Measurements from ENCODE around the gene COL12A1. TPM values are rescaled to one million over a fixed set of nuclear protein-coding genes. Genes with fewer than 3 reads are reported as not detected.

Gene COL12A1
- total and polyA plus RNA-seq, 2 of the 13 experiments (the other 11 are each of a cell fraction or from before 2014, with no cell fraction given): 0.02 TPM; not detected in 1

DNA sequence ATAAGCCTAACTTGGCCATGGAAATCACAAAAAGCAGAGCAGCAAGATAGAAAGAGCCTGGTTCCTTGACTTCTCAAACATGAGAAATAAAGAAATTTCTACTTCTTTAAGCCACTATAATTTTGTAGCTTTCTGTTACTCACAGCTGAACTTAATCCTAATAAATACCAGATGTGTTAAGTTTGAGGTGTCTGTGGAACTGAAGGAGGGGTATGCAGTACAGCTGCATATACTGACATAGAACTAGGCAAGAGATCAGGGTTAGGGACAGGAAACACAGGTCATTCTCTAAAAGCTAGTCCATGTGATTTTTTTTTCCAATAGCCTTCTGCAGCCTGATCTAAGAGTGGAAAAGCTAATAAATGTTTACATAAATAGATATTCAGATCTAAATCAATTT, 123.9 kb downstream of the COL12A1 start:
- POLR2A ChIA-PET: no interaction called here
- no peak overlapping the region for H3K27ac ChIP-seq (ENCODE audit: extremely low read length, insufficient read depth, low read length)
- H4K20me1 ChIP-seq (ENCODE audit: insufficient read depth, low read length): no peaks in the 10 kb centered on the region
- intact Hi-C loops (cut with micrococcal nuclease; ENCODE audit: unreplicated experiment): no loop called here
- TF ChIP-seq THAP11 (CRISPR knock-in tag; IDR thresholded peaks at IDR 0.05) (no peak), SMAD9 (CRISPR knock-in tag; IDR thresholded peaks at IDR 0.05) (no peak), PAWR (CRISPR knock-in tag; IDR thresholded peaks at IDR 0.05; ENCODE audit: borderline replicate concordance) (no peak)
- FAIRE-seq: no peak
- H3K36me3 ChIP-seq (replicated peaks in 1 of 2; ENCODE audit: control insufficient read depth in 1 of 2, insufficient read depth in 2 of 2, low read length in 2 of 2): no peaks in the 10 kb centered on the region
- no peak for DNase-seq (ENCODE audit: low spot score)
- H3K79me2 ChIP-seq (ENCODE audit: insufficient read depth, low read length): no peaks in the 10 kb centered on the region
- H3K9ac ChIP-seq (ENCODE audit: insufficient read depth, low read depth, low read length): no peak overlapping the region
- in situ Hi-C loops (cut with HindIII; ENCODE audit: extremely low pct_ligation_motif_present, low pct_unique_long_range_greater_than_20kb): no loop called here
- CTCF ChIA-PET (ENCODE audit: low intra/inter-chr PET ratio, low total read pairs): no interaction called here
- no peak overlapping the region for H3K4me3 ChIP-seq (replicated peaks in 1 of 3; ENCODE audit: insufficient read depth in 1 of 3, low read depth in 2 of 3, low read length in 3 of 3)
- H3K4me2 ChIP-seq (ENCODE audit: low read depth, low read length): no peak overlapping the region
- peaks cover 1 to 10% of the 10 kb centered on the region in 2 experiments; a peak in 3 of 5 replicates for H3K27me3 ChIP-seq (ENCODE audit: control insufficient read depth in 1 of 2, insufficient read depth in 2 of 2, low read length in 2 of 2)
- no peaks in the 10 kb centered on the region for H3K9me3 ChIP-seq (ENCODE audit: low read length)
- peaks cover 11% of the 10 kb centered on the region; the same call in 1 of the 2 replicates for H3K4me1 ChIP-seq (ENCODE audit: insufficient read depth, low read length)
- no TSS peak for BruUV-seq (replicated peaks)
- ATAC-seq: no peak
- no peak overlapping the region for H2AFZ ChIP-seq (ENCODE audit: low read length)

- BruUV-seq (replicated peaks): no TSS peak
- intact Hi-C loops (cut with micrococcal nuclease; ENCODE audit: unreplicated experiment): no loop called here
- 0% methylated on average over 2 of the region's 2 CpGs for WGBS (ENCODE audit: low lambda C conversion rate)
- TF ChIP-seq EHMT2 (IDR thresholded peaks at IDR 0.05; ENCODE audit: borderline replicate concordance, low read depth, low read length) (no peak), ZNF83 (CRISPR knock-in tag; IDR thresholded peaks at IDR 0.05; ENCODE audit: borderline replicate concordance) (no peak), CREB1 (IDR thresholded peaks at IDR 0.05) (no peak), CREB1 (CRISPR knock-in tag; IDR thresholded peaks at IDR 0.05) (no peak), DR1 (CRISPR knock-in tag; IDR thresholded peaks at IDR 0.05) (no peak), ZIK1 (CRISPR knock-in tag; IDR thresholded peaks at IDR 0.05; ENCODE audit: borderline replicate concordance, low read depth) (no peak), POLR2G (IDR thresholded peaks at IDR 0.05; ENCODE audit: low read depth, low read length) (no peak), ZNF713 (CRISPR knock-in tag; IDR thresholded peaks at IDR 0.05) (no peak)
- TF ChIP-seq, protein P1, sequence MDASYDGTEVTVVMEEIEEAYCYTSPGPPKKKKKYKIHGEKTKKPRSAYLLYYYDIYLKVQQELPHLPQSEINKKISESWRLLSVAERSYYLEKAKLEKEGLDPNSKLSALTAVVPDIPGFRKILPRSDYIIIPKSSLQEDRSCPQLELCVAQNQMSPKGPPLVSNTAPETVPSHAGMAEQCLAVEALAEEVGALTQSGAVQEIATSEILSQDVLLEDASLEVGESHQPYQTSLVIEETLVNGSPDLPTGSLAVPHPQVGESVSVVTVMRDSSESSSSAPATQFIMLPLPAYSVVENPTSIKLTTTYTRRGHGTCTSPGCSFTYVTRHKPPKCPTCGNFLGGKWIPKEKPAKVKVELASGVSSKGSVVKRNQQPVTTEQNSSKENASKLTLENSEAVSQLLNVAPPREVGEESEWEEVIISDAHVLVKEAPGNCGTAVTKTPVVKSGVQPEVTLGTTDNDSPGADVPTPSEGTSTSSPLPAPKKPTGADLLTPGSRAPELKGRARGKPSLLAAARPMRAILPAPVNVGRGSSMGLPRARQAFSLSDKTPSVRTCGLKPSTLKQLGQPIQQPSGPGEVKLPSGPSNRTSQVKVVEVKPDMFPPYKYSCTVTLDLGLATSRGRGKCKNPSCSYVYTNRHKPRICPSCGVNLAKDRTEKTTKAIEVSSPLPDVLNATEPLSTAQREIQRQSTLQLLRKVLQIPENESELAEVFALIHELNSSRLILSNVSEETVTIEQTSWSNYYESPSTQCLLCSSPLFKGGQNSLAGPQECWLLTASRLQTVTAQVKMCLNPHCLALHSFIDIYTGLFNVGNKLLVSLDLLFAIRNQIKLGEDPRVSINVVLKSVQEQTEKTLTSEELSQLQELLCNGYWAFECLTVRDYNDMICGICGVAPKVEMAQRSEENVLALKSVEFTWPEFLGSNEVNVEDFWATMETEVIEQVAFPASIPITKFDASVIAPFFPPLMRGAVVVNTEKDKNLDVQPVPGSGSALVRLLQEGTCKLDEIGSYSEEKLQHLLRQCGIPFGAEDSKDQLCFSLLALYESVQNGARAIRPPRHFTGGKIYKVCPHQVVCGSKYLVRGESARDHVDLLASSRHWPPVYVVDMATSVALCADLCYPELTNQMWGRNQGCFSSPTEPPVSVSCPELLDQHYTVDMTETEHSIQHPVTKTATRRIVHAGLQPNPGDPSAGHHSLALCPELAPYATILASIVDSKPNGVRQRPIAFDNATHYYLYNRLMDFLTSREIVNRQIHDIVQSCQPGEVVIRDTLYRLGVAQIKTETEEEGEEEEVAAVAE (CRISPR knock-in tag; IDR thresholded peaks at IDR 0.05; ENCODE audit: borderline replicate concordance): no peak
- TF ChIP-seq, protein P2, sequence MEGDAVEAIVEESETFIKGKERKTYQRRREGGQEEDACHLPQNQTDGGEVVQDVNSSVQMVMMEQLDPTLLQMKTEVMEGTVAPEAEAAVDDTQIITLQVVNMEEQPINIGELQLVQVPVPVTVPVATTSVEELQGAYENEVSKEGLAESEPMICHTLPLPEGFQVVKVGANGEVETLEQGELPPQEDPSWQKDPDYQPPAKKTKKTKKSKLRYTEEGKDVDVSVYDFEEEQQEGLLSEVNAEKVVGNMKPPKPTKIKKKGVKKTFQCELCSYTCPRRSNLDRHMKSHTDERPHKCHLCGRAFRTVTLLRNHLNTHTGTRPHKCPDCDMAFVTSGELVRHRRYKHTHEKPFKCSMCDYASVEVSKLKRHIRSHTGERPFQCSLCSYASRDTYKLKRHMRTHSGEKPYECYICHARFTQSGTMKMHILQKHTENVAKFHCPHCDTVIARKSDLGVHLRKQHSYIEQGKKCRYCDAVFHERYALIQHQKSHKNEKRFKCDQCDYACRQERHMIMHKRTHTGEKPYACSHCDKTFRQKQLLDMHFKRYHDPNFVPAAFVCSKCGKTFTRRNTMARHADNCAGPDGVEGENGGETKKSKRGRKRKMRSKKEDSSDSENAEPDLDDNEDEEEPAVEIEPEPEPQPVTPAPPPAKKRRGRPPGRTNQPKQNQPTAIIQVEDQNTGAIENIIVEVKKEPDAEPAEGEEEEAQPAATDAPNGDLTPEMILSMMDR (CRISPR knock-in tag; IDR thresholded peaks at IDR 0.05): no peak
Observed at GRCh38 chr6:75081047-75081446, 124.8 kb downstream of the COL12A1 start.

More at GRCh38 chr6:75081047-75081446, 124.8 kb downstream of the COL12A1 start:
- Histone ChIP-seq H3K27ac (ENCODE audit: extremely low read length, insufficient read depth, low read length) (no peak overlapping the region), H3K9ac (ENCODE audit: insufficient read depth, low read depth, low read length) (no peak overlapping the region), H3K4me1 (ENCODE audit: insufficient read depth, low read length) (peaks cover 11% of the 10 kb centered on the region; the same call in 1 of the 2 replicates), H3K36me3 (replicated peaks in 1 of 2; ENCODE audit: control insufficient read depth in 1 of 2, insufficient read depth in 2 of 2, low read length in 2 of 2) (no peaks in the 10 kb centered on the region), H3K4me3 (replicated peaks in 1 of 3; ENCODE audit: insufficient read depth in 1 of 3, low read depth in 2 of 3, low read length in 3 of 3) (no peak overlapping the region), H3K4me2 (ENCODE audit: low read depth, low read length) (no peak overlapping the region), H2AFZ (ENCODE audit: low read length) (no peak overlapping the region), H3K9me3 (ENCODE audit: low read length) (no peaks in the 10 kb centered on the region), H4K20me1 (ENCODE audit: insufficient read depth, low read length) (no peaks in the 10 kb centered on the region), H3K27me3 (ENCODE audit: control insufficient read depth in 1 of 2, insufficient read depth in 2 of 2, low read length in 2 of 2) (peaks cover 1 to 10% of the 10 kb centered on the region in 2 experiments; a peak in 3 of 5 replicates), H3K79me2 (ENCODE audit: insufficient read depth, low read length) (no peaks in the 10 kb centered on the region)
- in situ Hi-C loops (cut with HindIII; ENCODE audit: extremely low pct_ligation_motif_present, low pct_unique_long_range_greater_than_20kb): no loop called here
- POLR2A ChIA-PET: no interaction called here
- FAIRE-seq (no peak), DNase-seq (ENCODE audit: low spot score) (no peak), ATAC-seq (no peak)
- CTCF ChIA-PET (ENCODE audit: low intra/inter-chr PET ratio, low total read pairs): no interaction called here
